M059J (cell line): Measurements from ENCODE around the gene SLC45A3. TPM values are rescaled to one million over a fixed set of nuclear protein-coding genes. Genes with fewer than 3 reads are reported as not detected.
A peak's percentile ranks its signal among the peaks of the same experiment; 100 is the strongest.
"Not testable (repeated sequence)": the region's sequence is repeated elsewhere in the genome, so short reads cannot be mapped to it uniquely, and the experiment has no call there.

Experiments used
- DNase-seq: peaks from one replicate; pipeline ENCODE4 v3.0.0-alpha.2; 2012; ENCODE audit warnings: low read depth
- total RNA-seq: library from RNA; depleted of rRNA; stranded (reverse); fragments of >200 nt; shearing (Covaris generic); gene quantifications from 2 replicates; pipeline ENCODE4 v1.2.3, GENCODE V29; 2014; rRNA removed

The SLC45A3 gene, protein sequence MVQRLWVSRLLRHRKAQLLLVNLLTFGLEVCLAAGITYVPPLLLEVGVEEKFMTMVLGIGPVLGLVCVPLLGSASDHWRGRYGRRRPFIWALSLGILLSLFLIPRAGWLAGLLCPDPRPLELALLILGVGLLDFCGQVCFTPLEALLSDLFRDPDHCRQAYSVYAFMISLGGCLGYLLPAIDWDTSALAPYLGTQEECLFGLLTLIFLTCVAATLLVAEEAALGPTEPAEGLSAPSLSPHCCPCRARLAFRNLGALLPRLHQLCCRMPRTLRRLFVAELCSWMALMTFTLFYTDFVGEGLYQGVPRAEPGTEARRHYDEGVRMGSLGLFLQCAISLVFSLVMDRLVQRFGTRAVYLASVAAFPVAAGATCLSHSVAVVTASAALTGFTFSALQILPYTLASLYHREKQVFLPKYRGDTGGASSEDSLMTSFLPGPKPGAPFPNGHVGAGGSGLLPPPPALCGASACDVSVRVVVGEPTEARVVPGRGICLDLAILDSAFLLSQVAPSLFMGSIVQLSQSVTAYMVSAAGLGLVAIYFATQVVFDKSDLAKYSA
- 4.4 and 7.8 TPM in 2 replicates for total RNA-seq

DNA sequence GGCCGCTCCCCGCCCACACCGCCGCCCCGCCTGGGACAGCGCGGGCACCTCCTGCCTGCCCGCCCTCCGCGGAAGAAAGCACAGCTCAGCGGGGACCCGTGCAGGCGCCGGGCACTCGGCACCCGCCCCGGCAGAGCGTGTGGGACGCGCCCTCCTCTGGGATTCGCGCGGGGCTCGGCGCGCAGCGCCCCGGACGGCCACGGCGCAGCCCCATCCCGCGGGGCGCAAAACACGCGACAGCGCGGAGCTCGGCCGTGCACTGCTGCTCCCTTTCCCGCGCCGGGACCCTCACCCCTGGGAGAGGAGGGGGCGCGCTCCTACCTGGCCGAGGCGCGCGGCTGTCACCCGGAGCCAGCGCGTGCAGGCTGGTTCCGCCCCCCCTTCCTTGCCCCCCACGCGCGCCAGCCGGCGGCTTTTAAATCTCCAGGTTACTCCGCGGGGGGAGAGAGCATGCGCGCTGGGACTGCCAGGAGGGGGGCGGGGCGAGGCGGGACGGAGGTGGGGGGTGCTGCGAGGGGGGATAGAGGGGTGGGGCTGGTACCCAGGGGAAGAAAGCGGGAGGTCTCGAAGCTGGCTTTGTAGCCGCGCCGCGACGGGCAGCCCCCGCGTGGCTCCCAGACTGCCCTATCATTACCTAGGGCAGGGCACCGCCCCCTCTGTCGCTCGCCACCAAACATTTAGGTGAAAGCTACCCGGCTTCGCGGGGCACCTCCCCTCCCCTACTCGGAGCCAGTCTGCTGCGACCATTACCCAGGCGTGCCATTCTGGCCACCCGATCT, at the start of gene SLC45A3:
TSS of gene SLC45A3 (minus strand) at position 437 of the 779 bp plus-strand sequence. CDS start 15,853 bp downstream, outside the sequence.
- DNase-seq = peak; percentile 25

DNA sequence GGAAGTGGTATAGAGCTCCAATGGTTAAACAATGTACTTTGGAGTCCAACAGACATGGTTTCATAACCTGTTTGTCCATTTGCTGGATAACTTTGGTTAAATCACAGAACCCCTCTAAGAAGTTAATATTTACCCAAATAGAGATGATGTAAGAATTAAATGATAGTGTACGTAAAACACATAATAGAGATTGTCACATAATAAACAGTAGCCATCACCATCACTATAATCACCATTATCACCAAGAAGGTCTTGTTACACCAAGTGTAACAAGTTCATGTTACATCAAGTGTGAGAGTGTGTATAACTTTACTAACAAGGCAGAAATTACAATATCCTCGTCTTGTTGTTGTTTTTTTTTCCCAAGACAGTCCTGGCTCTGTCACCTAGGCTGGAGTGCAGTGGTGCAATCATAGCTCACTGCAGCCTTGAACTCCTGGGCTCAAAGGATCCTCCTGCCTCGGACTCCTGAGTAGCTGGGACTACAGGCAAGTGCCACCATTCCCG, 46.4 kb upstream of the SLC45A3 start:
- no peak for DNase-seq

DNA sequence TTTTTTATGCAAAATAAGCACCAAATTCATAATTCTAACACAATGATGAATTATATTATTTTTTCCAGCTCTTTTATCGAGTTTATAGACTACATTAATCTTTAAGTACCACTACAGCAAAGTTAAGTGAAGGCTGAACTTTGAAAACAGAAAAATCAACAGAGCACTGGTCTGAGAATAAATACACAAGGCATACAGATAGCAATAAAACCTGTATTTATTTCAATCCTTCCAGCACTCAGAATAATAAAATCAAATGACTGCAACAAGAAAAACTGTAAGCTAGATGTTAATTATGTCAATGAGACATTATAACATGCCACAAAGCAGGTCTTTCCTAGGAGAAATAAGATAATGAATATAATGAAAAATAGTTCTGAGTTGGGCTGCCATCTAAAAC, 45.2 kb upstream of the SLC45A3 start:
- no peak for DNase-seq

DNA sequence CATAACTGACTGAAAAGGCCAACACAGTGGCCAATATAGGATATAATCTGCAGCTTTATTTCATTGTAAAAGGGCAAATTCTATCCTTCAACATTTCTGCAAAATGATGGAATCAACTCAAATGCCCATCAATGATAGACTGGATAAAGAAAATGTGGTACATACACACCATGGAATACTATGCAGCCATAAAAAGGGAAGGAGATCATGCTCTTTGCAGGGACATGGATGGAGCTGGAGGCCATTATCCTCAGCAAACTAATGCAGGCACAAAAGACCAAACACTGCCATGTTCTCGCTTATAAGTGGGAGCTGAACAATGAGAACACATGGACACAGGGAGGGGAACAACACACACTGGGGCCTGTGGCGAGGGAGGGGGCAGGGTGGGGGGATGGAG, 40.4 kb upstream of the SLC45A3 start:
- DNase-seq = not testable (repeated sequence)

DNA sequence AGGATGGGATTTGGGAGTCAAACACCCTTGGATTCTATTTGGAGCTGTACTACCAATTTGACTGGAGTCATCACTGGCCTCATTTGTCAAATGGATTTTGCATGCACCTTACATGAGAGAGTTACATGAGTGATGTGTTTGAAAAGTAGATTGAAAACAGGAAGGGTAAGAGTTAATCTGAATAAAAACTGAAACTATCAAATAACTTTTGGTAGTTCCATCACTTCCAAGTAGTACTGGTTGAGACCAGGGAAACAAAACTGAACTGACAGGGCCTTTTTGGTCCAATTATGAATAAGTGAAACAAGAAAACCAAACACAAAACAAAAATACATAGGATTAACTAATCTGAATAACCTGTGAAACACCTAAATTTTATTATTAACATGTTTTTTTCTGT, 39.5 kb upstream of the SLC45A3 start:
- DNase-seq = no peak

DNA sequence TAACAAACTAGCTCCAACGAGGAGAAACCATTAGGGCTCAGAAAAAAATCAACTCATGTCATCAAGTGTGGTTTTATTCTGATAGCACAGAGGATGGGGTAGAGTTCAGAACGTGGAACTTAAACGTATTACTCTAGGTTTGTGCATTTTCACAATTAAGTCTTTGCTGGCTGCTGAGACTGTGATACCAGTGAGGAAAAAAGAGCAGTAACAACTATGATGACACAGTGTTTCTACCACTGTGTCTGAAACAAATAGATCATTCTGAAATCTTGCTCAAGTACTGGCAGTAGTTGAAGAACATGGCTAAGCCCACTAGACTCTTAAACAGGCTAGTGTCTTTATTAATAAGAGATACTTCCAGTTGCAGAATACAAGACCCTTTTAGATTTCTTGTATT, 38.7 kb upstream of the SLC45A3 start:
- no peak for DNase-seq

DNA sequence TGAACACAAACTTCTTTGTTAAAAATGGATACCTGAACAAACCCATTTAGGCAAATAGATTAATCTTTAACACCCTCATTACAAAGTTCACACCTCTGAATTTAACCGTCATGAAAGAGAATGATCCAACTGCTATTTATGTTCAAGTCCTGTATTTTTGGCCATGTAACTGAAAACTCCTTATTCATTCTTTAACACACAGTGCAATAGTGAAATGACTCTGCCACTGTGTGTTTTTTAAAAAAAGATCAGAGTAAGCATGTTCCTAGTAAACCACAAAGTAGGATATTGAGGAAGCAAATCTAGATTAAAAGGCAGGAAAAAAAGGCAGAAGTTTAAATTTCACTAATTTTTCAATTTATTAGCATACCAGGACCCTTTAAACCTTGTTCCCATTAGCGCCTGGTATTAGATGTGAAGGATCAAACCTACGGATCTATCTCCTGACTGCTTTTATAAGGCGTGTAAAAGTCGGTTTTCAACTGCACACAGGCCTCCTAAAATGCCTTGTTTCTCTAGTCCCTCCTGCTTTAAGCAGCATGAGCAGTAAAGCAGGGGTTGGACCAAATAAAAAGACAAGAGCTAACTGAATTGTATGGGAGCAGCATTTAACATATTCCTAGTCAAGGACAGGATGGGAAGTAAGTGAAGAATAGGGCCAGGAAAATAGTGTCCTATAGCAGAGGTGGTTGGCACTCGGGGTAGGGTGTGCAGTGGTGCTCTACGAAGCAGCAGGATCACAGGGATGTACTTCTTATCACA, 36.2 kb upstream of the SLC45A3 start:
- DNase-seq = no peak

DNA sequence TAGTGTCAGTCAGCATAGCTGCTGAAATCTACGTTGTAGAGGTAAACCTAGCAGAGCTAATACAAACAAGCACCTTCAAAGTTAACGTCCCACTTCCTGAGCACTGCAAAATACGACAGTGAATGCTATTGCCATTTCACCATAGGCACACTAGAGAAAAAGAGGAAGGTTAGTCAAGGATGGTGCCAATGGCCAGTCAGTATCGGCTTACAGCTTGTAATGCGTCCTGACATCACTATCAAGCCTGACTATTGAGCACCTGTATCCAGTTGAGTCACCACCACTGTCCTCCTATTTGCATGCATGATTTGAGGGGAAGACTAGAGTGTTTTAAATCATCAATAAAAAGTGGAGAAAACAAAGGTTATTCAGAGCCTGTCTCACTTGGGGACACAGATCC, 35.3 kb upstream of the SLC45A3 start:
- no peak for DNase-seq

DNA sequence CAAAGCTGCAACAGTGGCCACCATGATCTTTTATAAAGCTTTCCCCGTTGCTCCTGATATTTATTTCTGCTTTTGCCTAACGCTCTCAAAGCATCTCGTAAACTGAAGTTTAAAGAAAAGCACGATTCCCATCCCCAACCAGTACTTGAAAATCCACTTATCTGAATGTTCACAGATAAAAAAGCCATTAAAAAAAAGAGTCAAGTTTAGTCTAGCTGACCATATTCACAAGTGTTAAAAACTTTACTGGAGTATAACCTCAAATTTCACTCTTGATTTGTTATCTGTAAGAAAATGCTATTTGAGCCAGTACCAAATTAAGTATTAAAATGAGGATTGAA, 34.6 kb upstream of the SLC45A3 start:
- DNase-seq = no peak

DNA sequence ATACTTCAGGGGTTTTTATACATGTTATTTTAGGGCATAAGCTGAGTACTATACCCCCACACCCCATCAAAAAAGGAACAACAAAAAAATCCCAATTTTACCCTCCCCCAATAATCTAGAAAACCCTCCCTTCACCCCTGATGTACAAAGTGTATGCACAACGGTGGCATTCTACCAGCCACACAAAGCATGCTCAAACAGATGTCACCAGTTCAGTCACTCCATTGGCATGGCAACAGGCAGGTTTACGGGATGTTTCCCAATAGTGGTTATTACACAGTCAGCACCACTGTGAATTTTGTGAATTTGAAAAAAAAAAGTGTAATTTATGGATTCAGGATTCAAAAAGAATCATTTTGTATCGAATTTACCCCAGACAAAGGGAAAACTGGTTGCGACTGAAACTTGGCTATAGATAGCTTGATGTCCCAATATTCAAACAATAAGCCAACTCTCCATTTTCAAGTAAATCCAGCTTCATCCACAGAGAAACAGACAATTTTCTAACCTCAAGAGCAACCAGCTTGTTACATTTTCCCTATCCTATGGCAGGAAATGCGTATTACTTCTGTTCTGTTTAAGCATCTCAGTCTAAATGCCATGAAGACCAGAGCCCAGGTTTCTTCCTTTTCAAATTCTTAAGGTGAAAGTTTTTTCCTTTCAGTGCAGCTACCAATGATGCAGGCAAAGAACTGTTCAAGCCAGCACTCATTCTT, 34.0 kb upstream of the SLC45A3 start:
- peak; percentile 59 for DNase-seq

DNA sequence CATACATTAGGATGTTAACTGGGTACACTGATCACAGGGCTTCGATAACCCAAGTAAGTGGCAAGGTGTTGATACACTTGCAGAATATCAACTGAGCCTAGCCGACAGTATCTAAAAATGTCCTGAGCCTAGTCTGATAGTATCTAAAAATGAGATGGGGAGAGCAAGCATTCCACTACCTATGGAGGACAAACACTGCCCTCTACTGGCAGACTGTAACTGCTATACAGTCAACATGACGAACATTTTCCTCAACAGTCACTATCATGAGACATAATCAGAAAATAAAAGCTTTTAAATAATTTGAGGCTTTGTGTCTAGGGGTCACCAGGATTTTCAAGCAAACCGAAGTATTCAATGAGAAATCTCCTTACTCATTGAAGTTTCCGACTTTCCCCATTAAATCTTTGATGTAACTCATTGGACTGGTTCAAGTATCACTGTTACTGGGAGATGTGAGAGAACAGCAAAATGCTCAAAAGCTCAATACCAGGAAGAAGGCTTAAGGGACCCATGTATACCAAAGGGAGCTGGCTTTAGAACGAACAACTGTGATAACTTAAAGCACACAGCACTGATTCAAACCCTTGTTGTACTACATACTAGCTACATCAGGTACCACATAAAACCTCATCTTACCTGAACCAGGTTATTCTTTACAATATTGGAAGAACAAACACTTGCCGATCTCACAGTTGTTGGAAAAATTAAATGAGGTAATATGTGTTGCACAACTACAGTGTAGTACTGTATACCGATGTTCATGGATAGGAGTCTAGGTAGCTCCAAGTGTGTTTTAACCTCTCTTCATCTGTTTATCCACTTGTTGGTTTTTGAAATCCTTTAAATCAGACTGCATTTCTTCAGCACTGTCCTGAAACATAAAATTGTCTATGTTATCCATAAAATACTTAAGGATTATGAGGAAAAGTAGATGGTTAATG, 31.1 kb upstream of the SLC45A3 start:
- peak; percentile 75 for DNase-seq

DNA sequence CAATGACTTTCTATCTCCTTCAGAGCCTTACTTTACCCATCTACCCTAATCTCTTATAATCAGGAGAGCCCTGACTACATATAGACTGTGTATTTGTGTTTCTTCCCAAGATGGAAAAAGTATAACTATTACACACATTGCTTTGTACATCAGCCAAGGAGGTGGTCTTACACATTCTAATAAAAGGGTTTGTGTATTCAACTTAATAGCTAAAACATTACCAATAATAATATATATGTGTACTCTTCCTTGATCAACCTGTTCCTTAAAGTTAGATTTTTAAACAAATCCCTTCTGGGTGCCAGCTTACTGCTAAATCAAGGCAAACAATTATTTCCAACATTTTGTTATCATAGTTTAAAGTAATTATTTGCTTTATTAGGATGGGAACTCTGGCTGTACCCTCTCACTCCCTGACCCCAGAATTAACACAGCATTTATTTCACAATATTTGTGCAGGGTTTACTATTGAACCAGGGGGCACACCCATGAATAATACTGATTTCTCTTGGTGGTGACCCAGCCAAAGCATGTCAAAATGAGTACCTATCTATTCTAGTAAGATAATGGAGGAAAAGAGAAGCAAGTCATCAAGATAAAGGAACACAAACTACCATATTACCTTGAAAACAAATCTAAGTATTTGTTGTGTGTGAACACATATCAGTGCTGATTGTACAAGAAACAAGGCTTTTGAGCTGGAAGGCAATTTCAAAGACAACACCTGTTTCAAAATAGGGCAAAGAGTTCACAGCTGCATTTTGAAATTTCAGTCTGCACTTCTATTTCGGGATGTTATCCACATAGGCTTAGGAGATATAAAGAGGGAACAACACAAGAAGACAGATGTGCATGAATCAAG, 30.1 kb upstream of the SLC45A3 start:
- no peak for DNase-seq

DNA sequence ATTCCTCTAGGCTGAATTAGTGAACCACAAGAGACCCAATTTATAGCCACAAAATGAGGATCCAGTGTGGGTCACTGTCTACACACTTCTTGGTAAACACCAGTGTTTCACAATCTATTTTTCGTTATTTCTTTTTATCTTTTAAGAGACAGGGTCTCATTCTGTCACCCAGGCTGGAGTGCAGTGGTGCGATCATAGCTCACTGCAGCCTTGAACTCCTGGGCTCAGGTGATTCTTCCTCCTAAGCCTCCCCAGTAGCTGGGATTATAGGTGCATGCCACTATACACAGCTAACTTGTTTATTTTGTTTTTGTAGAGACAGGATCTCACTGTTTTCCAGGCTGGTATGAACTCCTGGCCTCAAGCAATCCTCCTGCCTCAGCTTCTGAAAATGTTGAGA, 29.3 kb upstream of the SLC45A3 start:
- DNase-seq = no peak

DNA sequence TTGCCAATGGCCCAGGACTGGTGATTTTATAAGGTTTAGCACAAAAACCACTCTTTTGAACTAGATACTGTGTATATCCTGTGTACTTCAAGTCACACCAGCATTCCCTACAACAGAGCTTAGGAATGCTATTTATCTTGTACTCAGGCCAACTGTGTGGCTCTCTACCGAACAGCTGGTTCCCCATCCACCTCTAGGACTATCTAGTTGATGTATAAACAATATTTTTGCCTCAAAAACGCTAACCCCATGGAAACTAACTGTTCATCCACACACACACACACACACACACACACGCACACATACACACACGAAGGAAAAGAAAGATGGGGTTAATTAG, 28.7 kb upstream of the SLC45A3 start:
- DNase-seq = peak; percentile 31

DNA sequence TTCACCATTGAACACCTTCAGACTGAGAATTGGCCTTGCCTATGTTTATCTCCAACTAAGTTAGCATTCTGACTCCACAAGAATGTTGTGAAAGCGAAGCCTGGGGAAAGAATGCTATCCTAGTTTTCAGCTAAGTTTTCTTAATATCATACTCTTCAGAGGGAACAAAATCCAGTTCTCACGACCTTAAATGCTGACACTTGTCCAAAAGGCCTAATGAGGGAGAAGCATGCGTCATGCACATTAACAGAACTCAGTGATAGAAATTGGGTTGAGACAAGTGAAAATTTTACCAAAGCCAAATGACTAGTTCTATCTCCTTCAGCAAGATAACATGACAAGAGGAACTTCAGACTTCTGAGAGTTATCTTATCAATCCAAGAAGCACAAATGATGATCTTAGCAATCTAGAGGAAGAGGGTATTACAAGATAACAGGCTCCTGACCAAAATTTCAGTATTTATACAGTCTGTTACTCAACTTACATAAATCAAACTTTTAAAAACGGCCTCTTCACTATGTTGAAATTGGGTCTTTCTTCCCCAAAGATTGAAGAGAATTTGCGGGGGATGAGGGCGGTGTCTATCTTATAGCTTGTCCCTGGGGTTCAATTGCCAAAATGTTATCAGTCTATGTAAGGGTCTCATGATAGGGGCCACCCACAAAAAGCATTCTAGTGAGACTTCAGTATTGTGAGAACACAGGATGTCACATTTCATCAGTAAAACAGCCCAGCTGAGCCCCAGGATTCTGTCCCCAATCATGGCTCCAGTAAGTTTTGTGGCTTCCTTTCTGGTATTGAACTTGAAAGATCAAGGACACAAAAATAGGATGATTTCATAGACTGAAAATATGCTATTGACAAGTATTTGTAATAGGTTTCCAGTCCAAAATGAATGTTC, 26.5 kb upstream of the SLC45A3 start:
- DNase-seq = no peak

DNA sequence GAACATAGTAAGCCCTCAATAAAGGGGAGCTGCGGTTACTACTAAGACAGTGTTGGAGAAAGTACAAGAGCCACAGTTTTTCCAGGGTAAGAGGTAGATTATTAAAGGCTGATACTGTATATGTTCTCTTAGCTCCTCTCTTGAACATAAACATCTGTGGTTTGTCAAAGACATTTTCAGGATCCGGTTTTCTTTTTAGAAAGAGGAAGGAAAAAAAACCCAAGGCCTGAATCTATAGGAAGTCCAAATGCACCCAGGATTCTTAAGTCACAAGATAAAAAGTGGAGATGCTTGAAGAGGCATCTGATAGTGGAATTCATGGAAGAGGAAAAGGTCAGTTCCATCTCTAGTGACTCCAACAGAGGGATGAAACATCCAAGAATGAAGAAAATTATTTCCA, 24.6 kb upstream of the SLC45A3 start:
- DNase-seq = no peak

DNA sequence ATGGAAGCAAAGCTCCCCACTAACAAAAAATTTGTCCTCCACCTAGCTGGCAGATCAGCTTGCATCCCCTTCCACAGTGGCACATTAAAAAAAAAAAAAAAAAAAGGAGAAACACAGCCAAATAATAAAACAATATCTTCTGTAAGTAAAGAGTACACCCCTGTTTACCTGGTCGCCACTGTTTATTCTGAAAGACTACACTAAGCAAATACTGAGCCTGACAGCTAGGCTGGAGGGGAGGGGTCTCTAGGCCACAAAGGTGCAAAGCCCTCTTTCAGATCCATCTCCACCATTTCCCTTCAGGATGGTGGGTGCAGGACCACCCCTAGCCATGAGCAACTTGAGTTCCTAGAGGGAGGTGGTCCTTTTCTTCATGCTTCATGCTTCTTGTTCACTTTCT, 22.8 kb upstream of the SLC45A3 start:
- DNase-seq = no peak

DNA sequence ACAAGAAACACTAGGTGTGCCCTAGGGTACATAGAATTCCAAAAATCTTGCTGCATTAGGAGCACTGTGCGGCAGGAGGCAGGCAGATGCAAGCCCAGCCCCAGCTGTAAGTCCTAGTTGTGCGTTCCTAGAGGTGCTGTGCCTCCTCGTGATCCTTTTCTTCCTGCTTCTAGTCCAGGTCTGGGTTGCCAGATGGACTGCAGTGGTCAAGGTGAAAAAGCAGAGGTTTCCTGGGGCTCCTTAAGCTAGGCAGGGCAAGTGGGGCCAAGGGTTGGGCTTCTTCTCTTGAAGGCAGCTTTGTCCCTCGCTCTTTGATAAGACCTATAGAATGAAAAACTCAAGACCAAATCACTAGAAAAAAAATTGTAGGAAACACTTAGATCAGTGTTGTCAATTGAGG, 21.6 kb upstream of the SLC45A3 start:
- DNase-seq = no peak
